ENCODE measurements around the gene RBM14.
A peak's percentile ranks its signal among the peaks of the same experiment; 100 is the strongest.

RBM14 gene

GRCh38 chr11:66617155-66617834 is 865 bp downstream of the RBM14 start:
- Histone ChIP-seq H3K4me3 (ENCODE audit: low read depth, low read length) (peak overlapping the region; percentile 97), H3K27ac (peak overlapping the region; percentile 87), H3K36me3 (replicated peaks) (peaks cover 13% of the 10 kb centered on the region), H3K27me3 (replicated peaks) (no peaks in the 10 kb centered on the region)
- in situ Hi-C loops (cut with HindIII; ENCODE audit: low pct_ligation_motif_present, low sequenced_read_pairs): no loop called here
- DNase-seq: peak; percentile 40
- no peak for TF ChIP-seq CTCF (IDR thresholded peaks at IDR 0.05; ENCODE audit: low read depth, low read length, missing control alignments)

- no peak for TF ChIP-seq CTCF (IDR thresholded peaks at IDR 0.05; ENCODE audit: low read depth, low read length, missing control alignments)
- in situ Hi-C loops (cut with HindIII; ENCODE audit: low pct_ligation_motif_present, low sequenced_read_pairs): no loop called here
- Histone ChIP-seq H3K4me3 (ENCODE audit: low read depth, low read length) (peak overlapping the region; percentile 97), H3K27me3 (replicated peaks) (no peaks in the 10 kb centered on the region), H3K36me3 (replicated peaks) (peaks cover 22% of the 10 kb centered on the region), H3K27ac (peak overlapping the region; percentile 72)
- DNase-seq: peak; percentile 60
These were observed 2.7 kb downstream of the RBM14 start for GRCh38 chr11:66619080-66619554.

- H3K36me3 ChIP-seq (replicated peaks): peaks cover 62% of the 10 kb centered on the region
- no peak overlapping the region for H3K4me3 ChIP-seq (ENCODE audit: low read depth, low read length)
- DNase-seq: no peak
- TF ChIP-seq CTCF (IDR thresholded peaks at IDR 0.05; ENCODE audit: low read depth, low read length, missing control alignments): no peak
- in situ Hi-C loops (cut with HindIII; ENCODE audit: low pct_ligation_motif_present, low sequenced_read_pairs): no loop called here
- H3K27me3 ChIP-seq (replicated peaks): no peaks in the 10 kb centered on the region
- H3K27ac ChIP-seq: no peak overlapping the region
These were observed 8.0 kb downstream of the RBM14 start for GRCh38 chr11:66624450-66624849.

- in situ Hi-C loops (cut with HindIII; ENCODE audit: low pct_ligation_motif_present, low sequenced_read_pairs): no loop called here
- no peak for TF ChIP-seq CTCF (IDR thresholded peaks at IDR 0.05; ENCODE audit: low read depth, low read length, missing control alignments)
- Histone ChIP-seq H3K4me3 (ENCODE audit: low read depth, low read length) (no peak overlapping the region), H3K36me3 (replicated peaks) (peaks cover 63% of the 10 kb centered on the region), H3K27me3 (replicated peaks) (no peaks in the 10 kb centered on the region), H3K27ac (no peak overlapping the region)
- DNase-seq: no peak
These were observed 8.8 kb downstream of the RBM14 start for GRCh38 chr11:66625041-66625751.

- TF ChIP-seq CTCF (IDR thresholded peaks at IDR 0.05; ENCODE audit: low read depth, low read length, missing control alignments): no peak
- no peaks in the 10 kb centered on the region for H3K27me3 ChIP-seq (replicated peaks)
- no peak for DNase-seq
- in situ Hi-C loops (cut with HindIII; ENCODE audit: low pct_ligation_motif_present, low sequenced_read_pairs): no loop called here
- H3K27ac ChIP-seq: no peak overlapping the region
- no peak overlapping the region for H3K4me3 ChIP-seq (ENCODE audit: low read depth, low read length)
- peaks cover 65% of the 10 kb centered on the region for H3K36me3 ChIP-seq (replicated peaks)
These were observed 9.3 kb downstream of the RBM14 start for GRCh38 chr11:66625752-66626149.

Measured in brain microvascular endothelial cell (primary cell).